Lung (tissue), 12 donors: ENCODE measurements around the gene BCKDHB. TPM values are rescaled to one million over a fixed set of nuclear protein-coding genes. Genes with fewer than 3 reads are reported as not detected.
"Not testable (repeated sequence)": the region's sequence is repeated elsewhere in the genome, so short reads cannot be mapped to it uniquely, and the experiment has no call there.

Source experiments
- ATAC-seq: fragments of 200-7000 bp; cut with Tn5 transposase; one replicate; pipeline ENCODE4 v1.9.1; 2020; ENCODE audit warnings: moderate number of reproducible peaks; ENCODE audit not compliant: insufficient read depth, low FRiP score
- DNase-seq, 3 donors: peaks; one replicate each; pipeline ENCODE4 v3.0.0-alpha.2; 2013 to 2017
- H3K27ac ChIP-seq, 2 donors: one replicate each; pipeline ENCODE4 v1.5.1; 2013; ENCODE audit warnings: mild to moderate bottlenecking in 2 of 2, moderate library complexity in 2 of 2, control low read depth in 1 of 2, inconsistent platforms in 1 of 2, low read depth in 1 of 2, low read length in 1 of 2
- H3K27me3 ChIP-seq, 3 donors: one replicate each; pipeline ENCODE4 v1.5.1; 2013; ENCODE audit warnings: low read length in 2 of 3; ENCODE audit not compliant: control insufficient read depth in 3 of 3, insufficient read depth in 3 of 3
- H3K36me3 ChIP-seq, 4 donors: one replicate each; pipeline ENCODE4 v1.5.1; 2013; ENCODE audit warnings: low read length in 4 of 4, mild to moderate bottlenecking in 1 of 4, moderate library complexity in 1 of 4; ENCODE audit not compliant: control insufficient read depth in 4 of 4, insufficient read depth in 4 of 4
- H3K4me1 ChIP-seq, 5 donors: one replicate each; pipeline ENCODE4 v1.5.1; 2013; ENCODE audit warnings: low read length in 5 of 5, mild to moderate bottlenecking in 2 of 5, moderate library complexity in 1 of 5; ENCODE audit not compliant: control insufficient read depth in 5 of 5, insufficient read depth in 5 of 5
- H3K4me3 ChIP-seq: one replicate; pipeline ENCODE4 v1.5.1; 2013; ENCODE audit warnings: mild to moderate bottlenecking, control low read depth, moderate library complexity
- H3K9ac ChIP-seq, 2 donors: one replicate each; pipeline ENCODE4 v1.5.1; 2013; ENCODE audit warnings: low read length in 2 of 2, control low read depth in 1 of 2; ENCODE audit not compliant: insufficient read depth in 1 of 2
- H3K9me3 ChIP-seq, 4 donors: one replicate each; pipeline ENCODE4 v1.5.1; 2013; ENCODE audit warnings: low read length in 3 of 4, mild to moderate bottlenecking in 1 of 4, moderate library complexity in 1 of 4; ENCODE audit not compliant: control insufficient read depth in 4 of 4, insufficient read depth in 3 of 4
- WGBS, 2 donors: extraction: QIAGEN DNeasy Blood & Tissue Kit; methylation state at CpG; one replicate each; pipeline ENCODE4 v1.1.7; 2013; 5-methylcytosine and 5-hydroxymethylcytosine counted together
- polyA plus RNA-seq, 2 donors: library from polyadenylated mRNA; stranded (reverse); fragments of 200-250 nt; gene quantifications; one replicate each; pipeline ENCODE4 v1.2.1, GENCODE V29; 2013
- total RNA-seq, 2 donors: library from RNA; depleted of rRNA in 1 of 2; stranded (reverse); fragments of >200 nt in 1 of 2; gene quantifications; one replicate each; pipeline ENCODE4 v1.2.1, GENCODE V29; 2014 to 2021
- TF ChIP-seq, protein P1 (sequence below): IDR thresholded peaks from 2 replicates; pipeline ENCODE4 v1.5.1; 2012; ENCODE audit warnings: mild to moderate bottlenecking; ENCODE audit errors: control extremely low read depth, extremely low read depth
- donor health status: control.
- donor health status: control.
- donor health status: Bipolar disorder and iron deficiency.
- donor health status: healthy.
- donor health status: DM: yes; HTN: yes; CAD: no.

Gene BCKDHB
- total and polyA plus RNA-seq, 4 donors, result 6.9 to 27.7 (median 15.7) TPM

GRCh38 chr6:80211286-80211685 lies 104.8 kb downstream of the BCKDHB start:
- DNase-seq (no peak), ATAC-seq (no peak)
- Histone ChIP-seq H3K4me3 (no peak overlapping the region), H3K4me1 (peaks cover 0 to 5% (median 0%) of the 10 kb centered on the region in 5 donors), H3K9me3 (no peaks in the 10 kb centered on the region), H3K9ac (no peak overlapping the region), H3K27ac (no peak overlapping the region), H3K27me3 (no peaks in the 10 kb centered on the region), H3K36me3 (no peaks in the 10 kb centered on the region)
- TF ChIP-seq, protein P1, sequence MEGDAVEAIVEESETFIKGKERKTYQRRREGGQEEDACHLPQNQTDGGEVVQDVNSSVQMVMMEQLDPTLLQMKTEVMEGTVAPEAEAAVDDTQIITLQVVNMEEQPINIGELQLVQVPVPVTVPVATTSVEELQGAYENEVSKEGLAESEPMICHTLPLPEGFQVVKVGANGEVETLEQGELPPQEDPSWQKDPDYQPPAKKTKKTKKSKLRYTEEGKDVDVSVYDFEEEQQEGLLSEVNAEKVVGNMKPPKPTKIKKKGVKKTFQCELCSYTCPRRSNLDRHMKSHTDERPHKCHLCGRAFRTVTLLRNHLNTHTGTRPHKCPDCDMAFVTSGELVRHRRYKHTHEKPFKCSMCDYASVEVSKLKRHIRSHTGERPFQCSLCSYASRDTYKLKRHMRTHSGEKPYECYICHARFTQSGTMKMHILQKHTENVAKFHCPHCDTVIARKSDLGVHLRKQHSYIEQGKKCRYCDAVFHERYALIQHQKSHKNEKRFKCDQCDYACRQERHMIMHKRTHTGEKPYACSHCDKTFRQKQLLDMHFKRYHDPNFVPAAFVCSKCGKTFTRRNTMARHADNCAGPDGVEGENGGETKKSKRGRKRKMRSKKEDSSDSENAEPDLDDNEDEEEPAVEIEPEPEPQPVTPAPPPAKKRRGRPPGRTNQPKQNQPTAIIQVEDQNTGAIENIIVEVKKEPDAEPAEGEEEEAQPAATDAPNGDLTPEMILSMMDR, result no peak
- WGBS, 2 donors, result 95 to 96% methylated on average over 3 of the region's 3 CpGs

GRCh38 chr6:80211890-80212289 lies 105.4 kb downstream of the BCKDHB start:
- DNase-seq, H3K4me3 ChIP-seq, ATAC-seq, H3K9me3 ChIP-seq, H3K9ac ChIP-seq, H3K27ac ChIP-seq, H3K4me1 ChIP-seq, H3K27me3 ChIP-seq, H3K36me3 ChIP-seq: not testable (repeated sequence)
- WGBS, 2 donors, result 58 to 69% methylated on average over 4 of the region's 4 CpGs

DNA sequence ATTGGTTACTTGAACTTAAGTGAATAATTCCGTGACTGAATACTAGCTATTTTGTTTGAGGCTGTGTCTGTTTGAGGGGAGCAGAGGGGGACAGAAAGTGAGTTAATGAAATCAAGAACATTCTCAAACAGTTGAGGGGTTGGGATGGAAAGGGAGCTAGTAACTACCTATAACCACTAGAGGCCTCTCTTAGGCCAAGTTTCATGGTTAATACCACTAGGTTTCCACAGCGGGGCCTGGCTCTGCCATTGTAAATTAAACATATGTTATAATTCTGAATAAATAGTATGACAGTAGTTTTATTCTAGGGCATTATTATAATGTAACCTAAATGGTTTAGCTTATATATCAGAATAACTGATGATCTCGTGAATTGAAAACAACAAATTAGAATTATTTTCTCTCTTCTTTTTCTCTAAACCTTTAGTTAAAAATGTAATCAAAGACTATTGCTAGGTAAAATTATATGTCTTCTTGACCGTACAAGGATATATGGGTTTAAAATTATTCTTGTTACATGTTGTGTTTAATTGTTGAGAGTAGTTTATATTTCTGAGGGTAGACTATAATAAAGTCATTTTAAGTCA lies 108.1 kb downstream of the BCKDHB start:
- H3K9ac ChIP-seq, result no peak overlapping the region
- no peaks in the 10 kb centered on the region for H3K27me3 ChIP-seq
- WGBS, 2 donors, result 64 to 69% methylated on average over 4 of the region's 4 CpGs
- peaks cover 0 to 2% (median 2%) of the 10 kb centered on the region in 4 donors for H3K36me3 ChIP-seq
- peaks cover 0 to 5% (median 0%) of the 10 kb centered on the region in 5 donors for H3K4me1 ChIP-seq
- TF ChIP-seq, protein P1, result peak; percentile 9
- ATAC-seq (peak; percentile 58), DNase-seq (peak; percentile 16 to 73 (median 69))
- H3K27ac ChIP-seq, result no peak overlapping the region
- no peak overlapping the region for H3K4me3 ChIP-seq
- H3K9me3 ChIP-seq, result no peaks in the 10 kb centered on the region

- no peak for ATAC-seq
- TF ChIP-seq, protein P1, result no peak
Measured at GRCh38 chr6:80215063-80215462, 108.6 kb downstream of the BCKDHB start.

More at GRCh38 chr6:80215063-80215462, 108.6 kb downstream of the BCKDHB start:
- Histone ChIP-seq H3K4me3 (no peak overlapping the region), H3K4me1 (peaks cover 0 to 5% (median 0%) of the 10 kb centered on the region in 5 donors), H3K36me3 (peaks cover 0 to 3% (median 2%) of the 10 kb centered on the region in 4 donors), H3K9me3 (no peaks in the 10 kb centered on the region), H3K27ac (no peak overlapping the region), H3K27me3 (no peaks in the 10 kb centered on the region), H3K9ac (no peak overlapping the region)
- DNase-seq, result no peak
- 91 to 100% methylated on average over 1 of the region's 1 CpG for WGBS, 2 donors
